ENCODE measurements around the gene CD48. TPM values are rescaled to one million over a fixed set of nuclear protein-coding genes. Genes with fewer than 3 reads are reported as not detected.

CD48 gene
- total and polyA plus RNA-seq, 4 donors, result 2.5 to 10.0 (median 5.1) TPM

GRCh38 chr1:160639652-160640051 is 72.0 kb downstream of the CD48 start:
- whole genome bisulfite sequencing, result 5% methylated on average over 3 of the region's 3 CpGs
- H3K27ac ChIP-seq (ENCODE audit: low read depth in 1 of 2, low read length in 2 of 2), result peak overlapping the region in 1 of 2 donors; percentile 38
- H3K9me3 ChIP-seq (ENCODE audit: control insufficient read depth in 4 of 4, low read length in 3 of 4), result no peaks in the 10 kb centered on the region
- no peaks in the 10 kb centered on the region for H3K36me3 ChIP-seq (ENCODE audit: control insufficient read depth in 4 of 4, insufficient read depth in 3 of 4, low read depth in 1 of 4, low read length in 3 of 4)
- H3K4me3 ChIP-seq (ENCODE audit: low read depth in 1 of 3, low read length in 3 of 3), result no peak overlapping the region
- no peak for TF ChIP-seq REST (IDR thresholded peaks at IDR 0.05)
- TF ChIP-seq FOXA2 (IDR thresholded peaks at IDR 0.05), result no peak
- TF ChIP-seq HNF4A (conservative IDR thresholded peaks at IDR 0.05), result no peak
- no peak for TF ChIP-seq SP1 (IDR thresholded peaks at IDR 0.05)
- no peak for TF ChIP-seq NR2F2 (IDR thresholded peaks at IDR 0.05)
- peak overlapping the region in 1 of 2 donors; percentile 12 for H3K9ac ChIP-seq (ENCODE audit: low read depth in 1 of 2, low read length in 2 of 2)
- H3K4me1 ChIP-seq (ENCODE audit: control insufficient read depth in 4 of 4, insufficient read depth in 4 of 4, low read length in 3 of 4), result peaks cover 7 to 20% (median 20%) of the 10 kb centered on the region in 4 donors
- H3K27me3 ChIP-seq (ENCODE audit: control insufficient read depth in 4 of 4, insufficient read depth in 4 of 4, low read length in 3 of 4), result no peaks in the 10 kb centered on the region
- no peak for DNase-seq (ENCODE audit: low spot score)

- peak; percentile 83 to 88 for TF ChIP-seq HNF4A (conservative IDR thresholded peaks at IDR 0.05)
- TF ChIP-seq JUND (IDR thresholded peaks at IDR 0.05), result no peak
- no peak for TF ChIP-seq FOXA2 (IDR thresholded peaks at IDR 0.05)
- TF ChIP-seq GABPA (IDR thresholded peaks at IDR 0.05 in 1 of 2, conservative IDR thresholded peaks at IDR 0.05 in 1 of 2), result no peak
- TF ChIP-seq NR2F2 (IDR thresholded peaks at IDR 0.05), result no peak
- no peak for TF ChIP-seq FOXA1 (IDR thresholded peaks at IDR 0.05)
- TF ChIP-seq TAF1 (conservative IDR thresholded peaks at IDR 0.05), result no peak
- TF ChIP-seq SP1 (IDR thresholded peaks at IDR 0.05), result peak; percentile 90
- no peak for TF ChIP-seq ATF3 (IDR thresholded peaks at IDR 0.05)
- TF ChIP-seq ZBTB33 (IDR thresholded peaks at IDR 0.05), result no peak
- TF ChIP-seq CTCF (IDR thresholded peaks at IDR 0.05; ENCODE audit: low read depth, low read length, missing input control), result no peak
- peak; percentile 33 to 46 for TF ChIP-seq RXRA (IDR thresholded peaks at IDR 0.05)
- TF ChIP-seq RAD21 (IDR thresholded peaks at IDR 0.05), result peak; percentile 5 to 13
- no peak for TF ChIP-seq EGR1 (IDR thresholded peaks at IDR 0.05; ENCODE audit: low read depth in 2 of 2)
- no peak for TF ChIP-seq REST (IDR thresholded peaks at IDR 0.05)
- peak; percentile 62 for TF ChIP-seq HNF4G (IDR thresholded peaks at IDR 0.05)
- TF ChIP-seq YY1 (IDR thresholded peaks at IDR 0.05), result peak; percentile 16
- TF ChIP-seq MAX (IDR thresholded peaks at IDR 0.05), result no peak
- peaks cover 7 to 20% (median 20%) of the 10 kb centered on the region in 4 donors for H3K4me1 ChIP-seq (ENCODE audit: control insufficient read depth in 4 of 4, insufficient read depth in 4 of 4, low read length in 3 of 4)
- no peaks in the 10 kb centered on the region for H3K36me3 ChIP-seq (ENCODE audit: control insufficient read depth in 4 of 4, insufficient read depth in 3 of 4, low read depth in 1 of 4, low read length in 3 of 4)
- no peak overlapping the region for H3K4me3 ChIP-seq (ENCODE audit: low read depth in 1 of 3, low read length in 3 of 3)
- no peak for DNase-seq (ENCODE audit: low spot score)
- H3K27ac ChIP-seq (ENCODE audit: low read depth in 1 of 2, low read length in 2 of 2), result peak overlapping the region; percentile 8 to 37
- no peak overlapping the region for H3K9ac ChIP-seq (ENCODE audit: low read depth in 1 of 2, low read length in 2 of 2)
- no peaks in the 10 kb centered on the region for H3K9me3 ChIP-seq (ENCODE audit: control insufficient read depth in 4 of 4, low read length in 3 of 4)
- 48% methylated on average over 6 of the region's 6 CpGs for WGBS
- H3K27me3 ChIP-seq (ENCODE audit: control insufficient read depth in 4 of 4, insufficient read depth in 4 of 4, low read length in 3 of 4), result no peaks in the 10 kb centered on the region
Measured at GRCh38 chr1:160638926-160639325, 72.7 kb downstream of the CD48 start.

Measured in liver (tissue), 9 donors.